ENCODE measurements around the gene MAN1A2. TPM values are rescaled to one million over a fixed set of nuclear protein-coding genes. Genes with fewer than 3 reads are reported as not detected.

Gene MAN1A2
- total RNA-seq, 2 experiments from 2014 or later, result 18.5 to 20.4 TPM

- H3K27me3 Mint-ChIP-seq, result peaks cover 4% of the 10 kb centered on the region
- H3K36me3 Mint-ChIP-seq (ENCODE audit: low read depth), result no peaks in the 10 kb centered on the region
- no peak overlapping the region for H3K27ac Mint-ChIP-seq
- DNase-seq (no peak), ATAC-seq (no peak)
- no peak overlapping the region for H3K4me3 Mint-ChIP-seq
- CTCF ChIA-PET, result interaction anchor here (1.2 kb wide), 1 partner anchor 68 kb away, joined by 3 read pairs; no protein-coding TSS in a partner anchor
- POLR2A ChIA-PET, result no interaction called here
- no peaks in the 10 kb centered on the region for H3K4me1 Mint-ChIP-seq
- intact Hi-C loops (cut with DNase I, micrococcal nuclease), result no loop called here
- peaks cover 8% of the 10 kb centered on the region for H3K9me3 Mint-ChIP-seq (ENCODE audit: low read depth)
Observed at GRCh38 chr1:117559985-117560384, 192.7 kb downstream of the MAN1A2 start.

DNA sequence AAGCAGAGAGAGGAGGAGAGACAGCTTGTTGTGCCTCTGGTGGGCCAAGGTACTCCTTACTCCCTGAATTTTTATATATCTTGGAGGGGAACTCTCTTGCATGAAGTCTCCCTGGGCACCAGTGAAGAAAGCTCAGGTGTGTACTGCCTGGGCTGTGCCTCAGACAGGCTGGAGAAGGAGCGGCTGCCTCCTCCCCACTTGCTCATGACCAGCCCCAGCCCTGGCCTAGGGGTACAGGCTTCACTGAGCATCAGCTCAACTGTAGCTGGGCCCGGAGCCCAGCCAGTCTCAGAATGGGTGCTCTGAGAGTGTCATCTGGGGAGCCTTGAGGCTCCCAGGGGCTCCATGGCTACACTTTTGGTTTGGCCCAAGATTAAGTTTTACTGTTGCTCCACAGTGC lies 193.8 kb downstream of the MAN1A2 start:
- no peaks in the 10 kb centered on the region for H3K36me3 Mint-ChIP-seq (ENCODE audit: low read depth)
- POLR2A ChIA-PET, result no interaction called here
- peaks cover 4% of the 10 kb centered on the region for H3K27me3 Mint-ChIP-seq
- no peak for ATAC-seq
- intact Hi-C loops (cut with DNase I, micrococcal nuclease), result no loop called here
- H3K4me3 Mint-ChIP-seq, result no peak overlapping the region
- no peak for DNase-seq
- no peaks in the 10 kb centered on the region for H3K4me1 Mint-ChIP-seq
- CTCF ChIA-PET, result interaction anchor here (0.7 to 1.2 kb wide), 2 partner anchors 67 to 261 kb away, joined by 3 read pairs; no protein-coding TSS in a partner anchor
- H3K9me3 Mint-ChIP-seq (ENCODE audit: low read depth), result peaks cover 8% of the 10 kb centered on the region
- H3K27ac Mint-ChIP-seq, result no peak overlapping the region

- CTCF ChIA-PET, result interaction anchor here (0.7 kb wide), 2 partner anchors 27 to 261 kb away, joined by 3 read pairs; no protein-coding TSS in a partner anchor
- ATAC-seq (no peak), DNase-seq (no peak)
- Mint-ChIP-seq H3K9me3 (ENCODE audit: low read depth) (peaks cover 8% of the 10 kb centered on the region), H3K4me3 (no peak overlapping the region), H3K27me3 (peaks cover 4% of the 10 kb centered on the region), H3K4me1 (no peaks in the 10 kb centered on the region), H3K36me3 (ENCODE audit: low read depth) (no peaks in the 10 kb centered on the region), H3K27ac (no peak overlapping the region)
- intact Hi-C loops (cut with DNase I, micrococcal nuclease), result no loop called here
- POLR2A ChIA-PET, result no interaction called here
Observed at GRCh38 chr1:117561551-117561950, 194.3 kb downstream of the MAN1A2 start.

GRCh38 chr1:117562581-117563491 lies 195.6 kb downstream of the MAN1A2 start:
- ChIA-PET CTCF (interaction anchor here (0.7 to 0.9 kb wide), 3 partner anchors 12 to 134 kb away, joined by 3 to 5 read pairs (median 3); no protein-coding TSS in a partner anchor), POLR2A (interaction anchor here (0.6 kb wide), 2 partner anchors 21 to 174 kb away, joined by 3 to 13 read pairs; no protein-coding TSS in a partner anchor)
- H3K27ac Mint-ChIP-seq, result no peak overlapping the region
- DNase-seq (no peak), ATAC-seq (no peak)
- peaks cover 8% of the 10 kb centered on the region for H3K9me3 Mint-ChIP-seq (ENCODE audit: low read depth)
- no peaks in the 10 kb centered on the region for H3K4me1 Mint-ChIP-seq
- no peak overlapping the region for H3K4me3 Mint-ChIP-seq
- peaks cover 2% of the 10 kb centered on the region for H3K27me3 Mint-ChIP-seq
- H3K36me3 Mint-ChIP-seq (ENCODE audit: low read depth), result no peaks in the 10 kb centered on the region
- intact Hi-C loops (cut with DNase I, micrococcal nuclease), result no loop called here

DNA sequence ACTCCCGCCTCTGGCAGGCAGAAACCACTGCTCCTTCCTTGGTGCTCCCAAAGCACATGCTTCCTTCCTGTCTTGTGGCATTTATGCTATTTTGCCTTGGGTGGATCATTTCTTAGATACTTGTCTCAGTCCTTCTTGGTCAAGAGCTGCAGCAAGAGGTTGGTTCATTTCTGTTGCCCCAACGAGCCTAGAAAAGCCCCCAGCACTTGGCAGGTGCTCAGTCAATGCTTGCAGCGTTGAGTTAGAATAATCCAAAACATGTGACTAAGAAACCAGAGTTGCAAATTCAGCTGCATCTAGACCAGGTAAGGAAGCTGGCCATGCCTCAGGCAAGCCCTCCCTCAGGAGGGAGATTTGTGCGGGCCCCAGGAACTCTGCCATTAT lies 196.2 kb downstream of the MAN1A2 start:
- intact Hi-C loops (cut with DNase I, micrococcal nuclease), result no loop called here
- ChIA-PET POLR2A (interaction anchor here (0.6 kb wide), 1 partner anchor 22 kb away, joined by 13 read pairs; no protein-coding TSS in a partner anchor), CTCF (interaction anchor here (0.9 to 1.1 kb wide), 2 partner anchors 12 to 28 kb away, joined by 3 to 6 read pairs; no protein-coding TSS in a partner anchor)
- Mint-ChIP-seq H3K27ac (no peak overlapping the region), H3K4me3 (no peak overlapping the region), H3K4me1 (no peaks in the 10 kb centered on the region), H3K27me3 (peaks cover 2% of the 10 kb centered on the region), H3K36me3 (ENCODE audit: low read depth) (no peaks in the 10 kb centered on the region), H3K9me3 (ENCODE audit: low read depth) (peaks cover 8% of the 10 kb centered on the region)
- DNase-seq (no peak), ATAC-seq (no peak)

- Mint-ChIP-seq H3K4me1 (no peaks in the 10 kb centered on the region), H3K27ac (no peak overlapping the region), H3K9me3 (ENCODE audit: low read depth) (peaks cover 4% of the 10 kb centered on the region), H3K27me3 (peaks cover 2% of the 10 kb centered on the region), H3K36me3 (ENCODE audit: low read depth) (no peaks in the 10 kb centered on the region), H3K4me3 (no peak overlapping the region)
- ATAC-seq, result no peak
- intact Hi-C loops (cut with DNase I, micrococcal nuclease), result no loop called here
- POLR2A ChIA-PET, result no interaction called here
- DNase-seq, result no peak
- CTCF ChIA-PET, result interaction anchor here (1.1 kb wide), 1 partner anchor 29 kb away, joined by 6 read pairs; no protein-coding TSS in a partner anchor
Observed at GRCh38 chr1:117564227-117565075, 197.2 kb downstream of the MAN1A2 start.

- intact Hi-C loops (cut with DNase I, micrococcal nuclease), result no loop called here
- ATAC-seq (no peak), DNase-seq (no peak)
- ChIA-PET POLR2A (no interaction called here), CTCF (interaction anchor here (0.7 kb wide), 1 partner anchor 204 kb away, joined by 3 read pairs; no protein-coding TSS in a partner anchor)
- H3K9me3 Mint-ChIP-seq (ENCODE audit: low read depth), result no peaks in the 10 kb centered on the region
- H3K36me3 Mint-ChIP-seq (ENCODE audit: low read depth), result no peaks in the 10 kb centered on the region
- H3K27me3 Mint-ChIP-seq, result peaks cover 2% of the 10 kb centered on the region
- H3K27ac Mint-ChIP-seq, result no peak overlapping the region
- H3K4me3 Mint-ChIP-seq, result no peak overlapping the region
- H3K4me1 Mint-ChIP-seq, result no peaks in the 10 kb centered on the region
Observed at GRCh38 chr1:117565076-117565556, 197.9 kb downstream of the MAN1A2 start.

GRCh38 chr1:117565745-117566455 lies 198.7 kb downstream of the MAN1A2 start:
- DNase-seq, result no peak
- H3K9me3 Mint-ChIP-seq (ENCODE audit: low read depth), result no peaks in the 10 kb centered on the region

DNA sequence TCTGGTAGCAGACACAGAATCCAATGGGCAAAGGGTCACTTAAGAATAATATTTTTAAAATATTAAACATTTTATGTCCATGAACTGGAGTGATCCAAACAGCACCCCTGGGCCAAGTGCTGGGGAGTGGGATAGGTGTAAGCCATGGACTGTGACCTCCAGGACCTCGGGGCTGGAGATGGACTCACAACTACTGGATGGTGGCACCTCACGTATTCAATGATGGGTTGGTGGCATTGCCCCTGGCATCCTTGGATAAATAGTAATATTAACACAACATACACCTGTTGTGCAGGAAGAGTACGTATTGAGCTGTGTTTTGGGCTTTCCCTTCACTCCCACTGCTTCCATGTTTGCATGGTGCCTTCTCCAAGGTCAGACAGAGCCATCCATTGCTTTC lies 199.3 kb downstream of the MAN1A2 start:
- CTCF ChIA-PET, result interaction anchor here (0.6 kb wide), 1 partner anchor 11 kb away, joined by 3 read pairs; no protein-coding TSS in a partner anchor

More at GRCh38 chr1:117565745-117566455, 198.7 kb downstream of the MAN1A2 start:
- no peak overlapping the region for H3K27ac Mint-ChIP-seq
- intact Hi-C loops (cut with DNase I, micrococcal nuclease), result no loop called here
- no peak overlapping the region for H3K4me3 Mint-ChIP-seq
- ChIA-PET POLR2A (no interaction called here), CTCF (interaction anchor here (0.6 to 0.7 kb wide), 2 partner anchors 12 to 204 kb away, joined by 3 read pairs; no protein-coding TSS in a partner anchor)
- ATAC-seq, result no peak
- peaks cover 2% of the 10 kb centered on the region for H3K27me3 Mint-ChIP-seq
- no peaks in the 10 kb centered on the region for H3K36me3 Mint-ChIP-seq (ENCODE audit: low read depth)
- H3K4me1 Mint-ChIP-seq, result no peaks in the 10 kb centered on the region

GRCh38 chr1:117567435-117567834 lies 200.2 kb downstream of the MAN1A2 start:
- ChIA-PET POLR2A (no interaction called here), CTCF (interaction anchor here (2.2 kb wide), 1 partner anchor 33 kb away, joined by 6 read pairs; no protein-coding TSS in a partner anchor)
- DNase-seq (no peak), ATAC-seq (no peak)
- Mint-ChIP-seq H3K27me3 (peaks cover 2% of the 10 kb centered on the region), H3K4me3 (no peak overlapping the region), H3K36me3 (ENCODE audit: low read depth) (no peaks in the 10 kb centered on the region), H3K4me1 (peaks cover 1% of the 10 kb centered on the region), H3K9me3 (ENCODE audit: low read depth) (no peaks in the 10 kb centered on the region), H3K27ac (no peak overlapping the region)
- intact Hi-C loops (cut with DNase I, micrococcal nuclease), result no loop called here

More for the DNA sequence above, 199.3 kb downstream of the MAN1A2 start:
- Mint-ChIP-seq H3K27ac (no peak overlapping the region), H3K27me3 (peaks cover 2% of the 10 kb centered on the region), H3K4me1 (no peaks in the 10 kb centered on the region), H3K9me3 (ENCODE audit: low read depth) (no peaks in the 10 kb centered on the region), H3K36me3 (ENCODE audit: low read depth) (no peaks in the 10 kb centered on the region), H3K4me3 (no peak overlapping the region)
- POLR2A ChIA-PET, result no interaction called here
- DNase-seq (no peak), ATAC-seq (no peak)
- intact Hi-C loops (cut with DNase I, micrococcal nuclease), result no loop called here

Measured in activated CD4-positive, alpha-beta T cell treated with anti-CD3 and anti-CD28 coated beads for 36 hours (primary cell).